HepG2 (cell line): ENCODE measurements around the gene SSU72. TPM values are rescaled to one million over a fixed set of nuclear protein-coding genes. Genes with fewer than 3 reads are reported as not detected.

ENCODE experiments used
- DMAP1 ChIP-seq: IDR thresholded peaks from 2 replicates; pipeline ENCODE4 v1.6.1; 2016
- FOXK1 ChIP-seq: sonication (generic); formaldehyde crosslinking; IDR thresholded peaks from 2 replicates; pipeline ENCODE4 v1.4.0; 2020; ENCODE audit warnings: low read depth, missing genetic modification reagents, borderline replicate concordance
- FOXK2 ChIP-seq: fragments of 450-650 bp; IDR thresholded peaks from 2 replicates; pipeline ENCODE4 v1.6.1; 2016
- HOXA3 ChIP-seq: sonication (generic); formaldehyde crosslinking; IDR thresholded peaks from 2 replicates; pipeline ENCODE4 v1.5.0; 2020; ENCODE audit warnings: missing genetic modification reagents
- KLF16 ChIP-seq, 2 experiments: sonication (generic) in 1 of 2; formaldehyde crosslinking in 1 of 2; IDR thresholded peaks; 2 replicates each; pipeline versions ENCODE4 v1.6.1 to v1.8.0; 2016 to 2023; ENCODE audit warnings: missing genetic modification reagents in 2 of 2, missing compliant biosample characterization in 1 of 2
- KLF6 ChIP-seq: IDR thresholded peaks from 2 replicates; pipeline ENCODE4 v1.8.0; 2016; ENCODE audit warnings: missing biosample characterization, missing genetic modification reagents
- MIER3 ChIP-seq: IDR thresholded peaks from 2 replicates; pipeline ENCODE4 v1.6.1; 2016; ENCODE audit warnings: missing compliant biosample characterization, borderline replicate concordance
- MTERF4 ChIP-seq: sonication (generic); formaldehyde crosslinking; IDR thresholded peaks from 2 replicates; pipeline ENCODE4 v1.8.0; 2023; ENCODE audit warnings: mild to moderate bottlenecking, missing genetic modification reagents
- PHF21A ChIP-seq: sonication (generic); formaldehyde crosslinking; IDR thresholded peaks from 2 replicates; pipeline ENCODE4 v1.5.0; 2020; ENCODE audit warnings: mild to moderate bottlenecking, missing genetic modification reagents
- RAD51 ChIP-seq: fragments of 450-650 bp; IDR thresholded peaks from 2 replicates; pipeline ENCODE4 v1.6.1; 2016; ENCODE audit warnings: borderline replicate concordance
- SALL1 ChIP-seq: sonication (generic); formaldehyde crosslinking; IDR thresholded peaks from 2 replicates; pipeline ENCODE4 v1.8.0; 2022; ENCODE audit warnings: mild to moderate bottlenecking, missing genetic modification reagents
- TARDBP ChIP-seq: sonication (generic); formaldehyde crosslinking; IDR thresholded peaks from 2 replicates; pipeline ENCODE4 v1.8.0; 2022; ENCODE audit warnings: mild to moderate bottlenecking, missing genetic modification reagents
- THAP11 ChIP-seq: IDR thresholded peaks from 2 replicates; pipeline ENCODE4 v1.6.1; 2016; ENCODE audit warnings: missing biosample characterization, missing genetic modification reagents
- USF2 ChIP-seq, 2 experiments: sonication (generic) in 1 of 2; formaldehyde crosslinking in 1 of 2; IDR thresholded peaks; 2 replicates each; pipeline versions ENCODE4 v1.5.1 to v1.6.1; 2011 to 2020; ENCODE audit warnings: borderline replicate concordance in 1 of 2, low read depth in 1 of 2, low read length in 1 of 2, mild to moderate bottlenecking in 1 of 2, missing genetic modification reagents in 1 of 2, moderate library complexity in 1 of 2
- ZNF350 ChIP-seq: sonication (generic); formaldehyde crosslinking; IDR thresholded peaks from 2 replicates; pipeline ENCODE4 v1.4.0; 2020; ENCODE audit warnings: mild to moderate bottlenecking, low read depth, missing genetic modification reagents, borderline replicate concordance
- ZNF614 ChIP-seq: IDR thresholded peaks from 2 replicates; pipeline ENCODE4 v1.6.1; 2018; ENCODE audit warnings: missing biosample characterization, missing genetic modification reagents, inconsistent platforms, borderline replicate concordance
- polyA plus RNA-seq, 8 experiments: library from polyadenylated mRNA; depleted of rRNA in 3 of 8; stranded (reverse) in 7 of 8; unstranded in 1 of 8; fragments of >200 nt; fragmentation: Illumina TruSeq in 4 of 8; extraction: Trizol in 4 of 8; gene quantifications; 2 replicates each; pipeline versions ENCODE4 v1.2.1 to v1.2.3, GENCODE V29; 2011 to 2016; ENCODE audit warnings: low read depth in 4 of 8, missing spikeins in 1 of 8, mixed read lengths in 1 of 8; ENCODE audit not compliant: insufficient read depth in 1 of 8
- total RNA-seq, 5 experiments: library from RNA; depleted of rRNA; stranded (reverse); fragments of >200 nt; fragmentation: Illumina TruSeq; extraction: Trizol; gene quantifications; 2 replicates each; pipeline ENCODE4 v1.2.3, GENCODE V29; 2016; ENCODE audit warnings: low read depth in 1 of 5
- TF ChIP-seq, protein P1 (sequence below): IDR thresholded peaks from 2 replicates; pipeline ENCODE4 v1.6.1; 2016
- TF ChIP-seq, protein P2 (sequence below): IDR thresholded peaks from 2 replicates; pipeline ENCODE4 v1.6.1; 2016; ENCODE audit warnings: low read depth, borderline replicate concordance
- TF ChIP-seq, protein P3 (sequence below): sonication (generic); formaldehyde crosslinking; IDR thresholded peaks from 2 replicates; pipeline ENCODE4 v1.9.0; 2022; ENCODE audit warnings: missing genetic modification reagents, mild to moderate bottlenecking, borderline replicate concordance
- TF ChIP-seq, protein P4 (sequence below), 2 experiments: sonication (generic) in 1 of 2; formaldehyde crosslinking in 1 of 2; IDR thresholded peaks; 2 replicates each; pipeline versions ENCODE4 v1.4.0 to v1.6.1; 2018 to 2020; ENCODE audit warnings: missing genetic modification reagents in 2 of 2, borderline replicate concordance in 1 of 2, low read depth in 1 of 2, mild to moderate bottlenecking in 1 of 2, missing biosample characterization in 1 of 2

The SSU72 gene
- total and polyA plus RNA-seq, 2 of the 13 experiments (the other 11 are each of a cell fraction or from before 2014, with no cell fraction given) = 42.8 to 67.1 TPM

- TF ChIP-seq USF2 (IDR thresholded peaks at IDR 0.05; ENCODE audit: low read depth, low read length) (peak; percentile 73), USF2 (CRISPR knock-in tag; IDR thresholded peaks at IDR 0.05; ENCODE audit: borderline replicate concordance) (peak; percentile 90; the same call in 1 of the 2 replicates), THAP11 (CRISPR knock-in tag) (peak; percentile 58), RAD51 (peak; percentile 92), ZNF614 (CRISPR knock-in tag) (0 out of 2 replicates have a peak, but pooled peaks have one; percentile 17), FOXK1 (CRISPR knock-in tag) (0 out of 2 replicates have a peak, but pooled peaks have one; percentile 40), KLF16 (CRISPR knock-in tag; IDR thresholded peaks at IDR 0.05) (peak in 1 of 2 experiments; percentile 24; a peak in 1 of 4 replicates), SALL1 (CRISPR knock-in tag) (0 out of 2 replicates have a peak, but pooled peaks have one; percentile 10), HOXA3 (CRISPR knock-in tag) (peak; percentile 17; the same call in 1 of the 2 replicates), MIER3 (0 out of 2 replicates have a peak, but pooled peaks have one; percentile 18), MTERF4 (CRISPR knock-in tag) (peak; percentile 21; the same call in 1 of the 2 replicates), TARDBP (CRISPR knock-in tag) (peak; percentile 67; the same call in 1 of the 2 replicates), DMAP1 (0 out of 2 replicates have a peak, but pooled peaks have one; percentile 36), FOXK2 (0 out of 2 replicates have a peak, but pooled peaks have one; percentile 15), ZNF350 (CRISPR knock-in tag) (0 out of 2 replicates have a peak, but pooled peaks have one; percentile 40), KLF6 (peak; percentile 18; the same call in 1 of the 2 replicates), PHF21A (CRISPR knock-in tag) (0 out of 2 replicates have a peak, but pooled peaks have one; percentile 30)
- TF ChIP-seq, protein P1, sequence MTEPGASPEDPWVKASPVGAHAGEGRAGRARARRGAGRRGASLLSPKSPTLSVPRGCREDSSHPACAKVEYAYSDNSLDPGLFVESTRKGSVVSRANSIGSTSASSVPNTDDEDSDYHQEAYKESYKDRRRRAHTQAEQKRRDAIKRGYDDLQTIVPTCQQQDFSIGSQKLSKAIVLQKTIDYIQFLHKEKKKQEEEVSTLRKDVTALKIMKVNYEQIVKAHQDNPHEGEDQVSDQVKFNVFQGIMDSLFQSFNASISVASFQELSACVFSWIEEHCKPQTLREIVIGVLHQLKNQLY (CRISPR knock-in tag) = 0 out of 2 replicates have a peak, but pooled peaks have one; percentile 39
- TF ChIP-seq, protein P2, sequence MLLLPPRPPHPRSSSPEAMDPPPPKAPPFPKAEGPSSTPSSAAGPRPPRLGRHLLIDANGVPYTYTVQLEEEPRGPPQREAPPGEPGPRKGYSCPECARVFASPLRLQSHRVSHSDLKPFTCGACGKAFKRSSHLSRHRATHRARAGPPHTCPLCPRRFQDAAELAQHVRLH (CRISPR knock-in tag) = 0 out of 2 replicates have a peak, but pooled peaks have one; percentile 45
- TF ChIP-seq, protein P3, sequence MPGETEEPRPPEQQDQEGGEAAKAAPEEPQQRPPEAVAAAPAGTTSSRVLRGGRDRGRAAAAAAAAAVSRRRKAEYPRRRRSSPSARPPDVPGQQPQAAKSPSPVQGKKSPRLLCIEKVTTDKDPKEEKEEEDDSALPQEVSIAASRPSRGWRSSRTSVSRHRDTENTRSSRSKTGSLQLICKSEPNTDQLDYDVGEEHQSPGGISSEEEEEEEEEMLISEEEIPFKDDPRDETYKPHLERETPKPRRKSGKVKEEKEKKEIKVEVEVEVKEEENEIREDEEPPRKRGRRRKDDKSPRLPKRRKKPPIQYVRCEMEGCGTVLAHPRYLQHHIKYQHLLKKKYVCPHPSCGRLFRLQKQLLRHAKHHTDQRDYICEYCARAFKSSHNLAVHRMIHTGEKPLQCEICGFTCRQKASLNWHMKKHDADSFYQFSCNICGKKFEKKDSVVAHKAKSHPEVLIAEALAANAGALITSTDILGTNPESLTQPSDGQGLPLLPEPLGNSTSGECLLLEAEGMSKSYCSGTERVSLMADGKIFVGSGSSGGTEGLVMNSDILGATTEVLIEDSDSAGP (CRISPR knock-in tag) = peak; percentile 53; the same call in 1 of the 2 replicates
- TF ChIP-seq, protein P4, sequence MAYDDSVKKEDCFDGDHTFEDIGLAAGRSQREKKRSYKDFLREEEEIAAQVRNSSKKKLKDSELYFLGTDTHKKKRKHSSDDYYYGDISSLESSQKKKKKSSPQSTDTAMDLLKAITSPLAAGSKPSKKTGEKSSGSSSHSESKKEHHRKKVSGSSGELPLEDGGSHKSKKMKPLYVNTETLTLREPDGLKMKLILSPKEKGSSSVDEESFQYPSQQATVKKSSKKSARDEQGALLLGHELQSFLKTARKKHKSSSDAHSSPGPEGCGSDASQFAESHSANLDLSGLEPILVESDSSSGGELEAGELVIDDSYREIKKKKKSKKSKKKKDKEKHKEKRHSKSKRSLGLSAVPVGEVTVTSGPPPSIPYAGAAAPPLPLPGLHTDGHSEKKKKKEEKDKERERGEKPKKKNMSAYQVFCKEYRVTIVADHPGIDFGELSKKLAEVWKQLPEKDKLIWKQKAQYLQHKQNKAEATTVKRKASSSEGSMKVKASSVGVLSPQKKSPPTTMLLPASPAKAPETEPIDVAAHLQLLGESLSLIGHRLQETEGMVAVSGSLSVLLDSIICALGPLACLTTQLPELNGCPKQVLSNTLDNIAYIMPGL (CRISPR knock-in tag; IDR thresholded peaks at IDR 0.05; ENCODE audit: borderline replicate concordance in 1 of 2, low read depth in 1 of 2) = peak; percentile 74 to 84; a peak in 3 of 4 replicates
Observed at GRCh38 chr1:1504777-1505365, 69.8 kb downstream of the SSU72 start (continued).
